ENCODE data around the gene ZNF525. TPM values are rescaled to one million over a fixed set of nuclear protein-coding genes. Genes with fewer than 3 reads are reported as not detected.
"Not testable (repeated sequence)": the region's sequence is repeated elsewhere in the genome, so short reads cannot be mapped to it uniquely, and the experiment has no call there.

Gene ZNF525
- total RNA-seq, 2 experiments from 2014 or later, result 13.5 to 16.3 TPM

- H3K27me3 Mint-ChIP-seq, result no peaks in the 10 kb centered on the region
- DNase-seq (no peak), ATAC-seq (ENCODE audit: poor library complexity) (no peak)
- Histone ChIP-seq H3K36me3 (ENCODE audit: insufficient read depth, low read length) (peaks cover 32% of the 10 kb centered on the region), H3K9me3 (ENCODE audit: control insufficient read depth in 1 of 2, insufficient read depth in 1 of 2, low read length in 2 of 2) (peaks cover 1 to 26% of the 10 kb centered on the region in 2 experiments), H3K27me3 (ENCODE audit: control insufficient read depth in 1 of 2, insufficient read depth in 2 of 2, low read length in 2 of 2) (no peaks in the 10 kb centered on the region), H3K27ac (ENCODE audit: low read depth in 1 of 2, low read length in 2 of 2) (no peak overlapping the region), H3K4me3 (ENCODE audit: low read length) (no peak overlapping the region), H3K4me1 (ENCODE audit: insufficient read depth, low read length) (peaks cover 13% of the 10 kb centered on the region)
- peak overlapping the region; percentile 93 for H3K4me3 Mint-ChIP-seq
- no peak for TF ChIP-seq CTCF (IDR thresholded peaks at IDR 0.05)
- intact Hi-C loops (cut with DNase I, micrococcal nuclease), result loop anchor here in 1 of 2 experiments (5.0 to 10.0 kb wide), 3 partner anchors 36 to 292 kb away; partner anchors contain the start of genes ZNF160, ZNF665 and ZNF761
- ChIA-PET CTCF (interaction anchor here (1.2 to 1.6 kb wide), 2 partner anchors 28 to 201 kb away, joined by 4 to 5 read pairs; no protein-coding TSS in a partner anchor), POLR2A (no interaction called here)
- peaks cover 71% of the 10 kb centered on the region for H3K36me3 Mint-ChIP-seq (ENCODE audit: low read depth)
- no peaks in the 10 kb centered on the region for H3K9me3 Mint-ChIP-seq
- H3K27ac Mint-ChIP-seq, result peak overlapping the region; percentile 93
- peaks cover 35% of the 10 kb centered on the region for H3K4me1 Mint-ChIP-seq (ENCODE audit: low read depth)
Measured at GRCh38 chr19:53396525-53396868, 31.0 kb downstream of the ZNF525 start.

- H3K9me3 Mint-ChIP-seq; H3K27me3 ChIP-seq (ENCODE audit: control insufficient read depth in 1 of 2, insufficient read depth in 2 of 2, low read length in 2 of 2); H3K4me3 Mint-ChIP-seq; H3K27ac Mint-ChIP-seq; DNase-seq; POLR2A ChIA-PET; H3K27me3 Mint-ChIP-seq; ATAC-seq (ENCODE audit: poor library complexity); H3K4me3 ChIP-seq (ENCODE audit: low read length); CTCF ChIA-PET; H3K27ac ChIP-seq (ENCODE audit: low read depth in 1 of 2, low read length in 2 of 2): not testable (repeated sequence)
- H3K9me3 ChIP-seq (ENCODE audit: control insufficient read depth in 1 of 2, insufficient read depth in 1 of 2, low read length in 2 of 2), result peaks cover 12 to 27% of the 10 kb centered on the region in 2 experiments
- Mint-ChIP-seq H3K4me1 (ENCODE audit: low read depth) (peaks cover 35% of the 10 kb centered on the region), H3K36me3 (ENCODE audit: low read depth) (peaks cover 86% of the 10 kb centered on the region)
- peaks cover 45% of the 10 kb centered on the region for H3K36me3 ChIP-seq (ENCODE audit: insufficient read depth, low read length)
- intact Hi-C loops (cut with DNase I, micrococcal nuclease), result loop anchor here in 1 of 2 experiments (5.0 to 10.0 kb wide), 3 partner anchors 34 to 293 kb away; partner anchors contain the start of genes ZNF160, ZNF665 and ZNF761
- H3K4me1 ChIP-seq (ENCODE audit: insufficient read depth, low read length), result peaks cover 13% of the 10 kb centered on the region
Measured at GRCh38 chr19:53397918-53398317, 32.4 kb downstream of the ZNF525 start.

- Mint-ChIP-seq H3K4me3 (no peak overlapping the region), H3K4me1 (ENCODE audit: low read depth) (no peaks in the 10 kb centered on the region), H3K27ac (no peak overlapping the region), H3K36me3 (ENCODE audit: low read depth) (peaks cover 88% of the 10 kb centered on the region), H3K9me3 (peaks cover 19% of the 10 kb centered on the region), H3K27me3 (no peaks in the 10 kb centered on the region)
- Histone ChIP-seq H3K27me3 (ENCODE audit: control insufficient read depth in 1 of 2, insufficient read depth in 2 of 2, low read length in 2 of 2) (no peaks in the 10 kb centered on the region), H3K4me3 (ENCODE audit: low read length) (no peak overlapping the region), H3K9me3 (ENCODE audit: control insufficient read depth in 1 of 2, insufficient read depth in 1 of 2, low read length in 2 of 2) (peaks cover 45 to 87% of the 10 kb centered on the region in 2 experiments), H3K27ac (ENCODE audit: low read depth in 1 of 2, low read length in 2 of 2) (no peak overlapping the region), H3K4me1 (ENCODE audit: insufficient read depth, low read length) (no peaks in the 10 kb centered on the region), H3K36me3 (ENCODE audit: insufficient read depth, low read length) (peaks cover 34% of the 10 kb centered on the region)
- intact Hi-C loops (cut with DNase I, micrococcal nuclease), result no loop called here
- no peak for TF ChIP-seq CTCF (IDR thresholded peaks at IDR 0.05)
- ChIA-PET CTCF (no interaction called here), POLR2A (no interaction called here)
- no peak for DNase-seq
- ATAC-seq (ENCODE audit: poor library complexity), result no peak
Measured at GRCh38 chr19:53409505-53410204, 44.1 kb downstream of the ZNF525 start.

GRCh38 chr19:53420520-53421315 lies 55.2 kb downstream of the ZNF525 start:
- H3K4me1 ChIP-seq (ENCODE audit: insufficient read depth, low read length); H3K27me3 ChIP-seq (ENCODE audit: control insufficient read depth in 1 of 2, insufficient read depth in 2 of 2, low read length in 2 of 2); H3K4me3 Mint-ChIP-seq; H3K27ac Mint-ChIP-seq; intact Hi-C loops (cut with DNase I, micrococcal nuclease); POLR2A ChIA-PET; H3K4me1 Mint-ChIP-seq (ENCODE audit: low read depth); H3K27ac ChIP-seq (ENCODE audit: low read depth in 1 of 2, low read length in 2 of 2); ATAC-seq (ENCODE audit: poor library complexity); DNase-seq; H3K27me3 Mint-ChIP-seq; H3K4me3 ChIP-seq (ENCODE audit: low read length); H3K36me3 ChIP-seq (ENCODE audit: insufficient read depth, low read length); CTCF ChIA-PET: not testable (repeated sequence)
- H3K36me3 Mint-ChIP-seq (ENCODE audit: low read depth), result peaks cover 23% of the 10 kb centered on the region
- H3K9me3 Mint-ChIP-seq, result peaks cover 11% of the 10 kb centered on the region
- peaks cover 18 to 27% of the 10 kb centered on the region in 2 experiments for H3K9me3 ChIP-seq (ENCODE audit: control insufficient read depth in 1 of 2, insufficient read depth in 1 of 2, low read length in 2 of 2)

Data from CD4-positive, alpha-beta T cell (primary cell).